ENCODE data around the gene NSL1. TPM values are rescaled to one million over a fixed set of nuclear protein-coding genes. Genes with fewer than 3 reads are reported as not detected.

Gene NSL1
- total and polyA plus RNA-seq, 2 donors (not counting 1 experiment from before 2014, with no cell fraction given): 20.5 to 45.9 TPM

- no peak for TF ChIP-seq CTCF (IDR thresholded peaks at IDR 0.05)
- no peak for TF ChIP-seq EZH2 (IDR thresholded peaks at IDR 0.05; ENCODE audit: borderline replicate concordance, insufficient read depth, low read depth, low read length, poor library complexity, severe bottlenecking)
- no peak for ATAC-seq (ENCODE audit: low read depth)
- H3K4me1 Mint-ChIP-seq: no peaks in the 10 kb centered on the region
- no peak overlapping the region for H3K4me2 ChIP-seq (replicated peaks; ENCODE audit: low read depth, low read length, poor library complexity, severe bottlenecking)
- no peaks in the 10 kb centered on the region for H4K20me1 ChIP-seq (ENCODE audit: control insufficient read depth, insufficient read depth, low read length, poor library complexity, severe bottlenecking)
- H3K27me3 ChIP-seq (replicated peaks in 1 of 4; ENCODE audit: control extremely low read depth in 1 of 4, control insufficient read depth in 3 of 4, insufficient read depth in 4 of 4, low read length in 3 of 4): peaks cover 0 to 15% (median 0%) of the 10 kb centered on the region in 4 experiments
- 93% methylated on average over 3 of the region's 5 CpGs for WGBS (ENCODE audit: insufficient coverage)
- intact Hi-C loops (cut with micrococcal nuclease): no loop called here
- H3K4me1 ChIP-seq (ENCODE audit: control insufficient read depth in 2 of 2, insufficient read depth in 2 of 2, low read length in 2 of 2): peaks cover 0 to under 1% of the 10 kb centered on the region in 2 donors
- no peaks in the 10 kb centered on the region for H3K27me3 Mint-ChIP-seq
- H3K27ac ChIP-seq (ENCODE audit: low read length in 2 of 2): no peak overlapping the region
- CTCF ChIA-PET: interaction anchor here (1.8 kb wide), 1 partner anchor 24 kb away, joined by 5 read pairs; no protein-coding TSS in a partner anchor
- H3K79me2 ChIP-seq (ENCODE audit: control insufficient read depth, insufficient read depth, low read length): no peaks in the 10 kb centered on the region
- no peak for DNase-seq
- no peak overlapping the region for H2AFZ ChIP-seq (ENCODE audit: insufficient read depth, low read depth, low read length, poor library complexity, severe bottlenecking)
- H3K9me3 Mint-ChIP-seq (ENCODE audit: insufficient read depth): no peaks in the 10 kb centered on the region
- no peak overlapping the region for H3K9ac ChIP-seq (ENCODE audit: low read length)
- H3K36me3 ChIP-seq (replicated peaks in 1 of 2; ENCODE audit: control extremely low read depth in 1 of 2, control insufficient read depth in 1 of 2, extremely low read depth in 1 of 2, insufficient read depth in 2 of 2, low read length in 1 of 2): no peaks in the 10 kb centered on the region
- no peak overlapping the region for H3K27ac Mint-ChIP-seq
- H3K4me3 Mint-ChIP-seq: no peak overlapping the region
- H3K9me3 ChIP-seq (ENCODE audit: control extremely low read depth in 1 of 3, control insufficient read depth in 2 of 3, insufficient read depth in 1 of 3, low read length in 2 of 3): no peaks in the 10 kb centered on the region
- POLR2A ChIA-PET: no interaction called here
- no peak overlapping the region for H3K4me3 ChIP-seq (ENCODE audit: control extremely low read depth in 1 of 5, extremely low read depth in 1 of 5, insufficient read depth in 1 of 5, low read depth in 2 of 5, low read length in 4 of 5)
Observed at GRCh38 chr1:212689196-212689725, 102.3 kb downstream of the NSL1 start.

DNA sequence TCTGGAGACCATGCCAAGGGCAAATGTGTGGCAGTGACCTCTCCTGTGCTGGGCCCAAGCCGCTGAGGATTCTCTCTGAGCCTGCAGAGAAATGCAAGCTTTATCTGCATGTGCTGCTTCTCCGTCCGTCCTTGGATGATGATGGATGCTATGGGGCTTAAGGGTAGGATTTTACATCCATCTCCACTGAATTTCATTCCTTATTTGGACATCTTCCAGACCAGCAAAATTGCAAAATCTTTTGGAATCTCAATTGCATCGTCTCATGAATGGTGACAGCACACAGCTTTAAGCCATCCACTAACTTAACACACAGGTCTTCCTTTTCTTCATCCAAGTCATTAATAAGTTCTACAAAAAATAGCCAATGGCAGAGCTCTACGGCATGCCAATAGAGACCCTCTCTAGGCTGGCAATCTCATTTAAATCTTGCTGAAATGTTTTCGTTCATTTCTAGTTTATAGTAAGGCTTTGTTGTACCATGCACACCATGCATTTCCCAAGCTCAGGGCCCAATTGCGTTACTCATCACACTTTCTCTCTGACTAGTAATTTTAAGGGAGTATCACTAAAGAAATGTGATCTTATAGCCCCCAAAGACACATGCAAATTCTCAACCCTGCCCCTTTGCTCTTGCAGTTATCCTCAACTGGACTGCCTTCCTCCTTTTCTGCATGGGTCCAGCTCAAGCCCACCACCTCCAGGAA, 103.1 kb downstream of the NSL1 start:
- Histone ChIP-seq H3K36me3 (replicated peaks in 1 of 2; ENCODE audit: control extremely low read depth in 1 of 2, control insufficient read depth in 1 of 2, extremely low read depth in 1 of 2, insufficient read depth in 2 of 2, low read length in 1 of 2) (no peaks in the 10 kb centered on the region), H3K4me1 (ENCODE audit: control insufficient read depth in 2 of 2, insufficient read depth in 2 of 2, low read length in 2 of 2) (peaks cover 6 to 9% of the 10 kb centered on the region in 2 donors), H3K9ac (ENCODE audit: low read length) (no peak overlapping the region), H2AFZ (ENCODE audit: insufficient read depth, low read depth, low read length, poor library complexity, severe bottlenecking) (no peak overlapping the region), H3K4me3 (ENCODE audit: control extremely low read depth in 1 of 5, extremely low read depth in 1 of 5, insufficient read depth in 1 of 5, low read depth in 2 of 5, low read length in 4 of 5) (no peak overlapping the region), H3K4me2 (replicated peaks; ENCODE audit: low read depth, low read length, poor library complexity, severe bottlenecking) (no peak overlapping the region), H4K20me1 (ENCODE audit: control insufficient read depth, insufficient read depth, low read length, poor library complexity, severe bottlenecking) (no peaks in the 10 kb centered on the region), H3K27me3 (replicated peaks in 1 of 4; ENCODE audit: control extremely low read depth in 1 of 4, control insufficient read depth in 3 of 4, insufficient read depth in 4 of 4, low read length in 3 of 4) (peaks cover 0 to 10% (median 0%) of the 10 kb centered on the region in 4 experiments), H3K27ac (ENCODE audit: low read length in 2 of 2) (no peak overlapping the region), H3K9me3 (ENCODE audit: control extremely low read depth in 1 of 3, control insufficient read depth in 2 of 3, insufficient read depth in 1 of 3, low read length in 2 of 3) (no peaks in the 10 kb centered on the region), H3K79me2 (ENCODE audit: control insufficient read depth, insufficient read depth, low read length) (no peaks in the 10 kb centered on the region)
- ATAC-seq (ENCODE audit: low read depth): no peak
- Mint-ChIP-seq H3K4me3 (no peak overlapping the region), H3K27ac (no peak overlapping the region), H3K4me1 (peaks cover 7% of the 10 kb centered on the region), H3K9me3 (ENCODE audit: insufficient read depth) (no peaks in the 10 kb centered on the region), H3K27me3 (no peaks in the 10 kb centered on the region)
- no peak for DNase-seq
- 90% methylated on average over 2 of the region's 7 CpGs for WGBS (ENCODE audit: insufficient coverage)
- ChIA-PET POLR2A (no interaction called here), CTCF (interaction anchor here (0.7 to 1.8 kb wide), 2 partner anchors 23 to 150 kb away, joined by 3 to 5 read pairs; no protein-coding TSS in a partner anchor)
- intact Hi-C loops (cut with micrococcal nuclease): no loop called here
- TF ChIP-seq CTCF (IDR thresholded peaks at IDR 0.05) (no peak), EZH2 (IDR thresholded peaks at IDR 0.05; ENCODE audit: borderline replicate concordance, insufficient read depth, low read depth, low read length, poor library complexity, severe bottlenecking) (no peak)

Measured in B cell (primary cell).